DMS153 treated with DMSO at 0.1 percent for 48 hours (cell line): Measurements from ENCODE around the gene FNDC5.
"Not testable (repeated sequence)": the region's sequence is repeated elsewhere in the genome, so short reads cannot be mapped to it uniquely, and the experiment has no call there.

Experiments used
- DNase-seq: peaks from one replicate; lab custom pipeline; 2025; ENCODE audit not compliant: unreplicated experiment; lab: John Stamatoyannopoulos, UW

Gene FNDC5

DNA sequence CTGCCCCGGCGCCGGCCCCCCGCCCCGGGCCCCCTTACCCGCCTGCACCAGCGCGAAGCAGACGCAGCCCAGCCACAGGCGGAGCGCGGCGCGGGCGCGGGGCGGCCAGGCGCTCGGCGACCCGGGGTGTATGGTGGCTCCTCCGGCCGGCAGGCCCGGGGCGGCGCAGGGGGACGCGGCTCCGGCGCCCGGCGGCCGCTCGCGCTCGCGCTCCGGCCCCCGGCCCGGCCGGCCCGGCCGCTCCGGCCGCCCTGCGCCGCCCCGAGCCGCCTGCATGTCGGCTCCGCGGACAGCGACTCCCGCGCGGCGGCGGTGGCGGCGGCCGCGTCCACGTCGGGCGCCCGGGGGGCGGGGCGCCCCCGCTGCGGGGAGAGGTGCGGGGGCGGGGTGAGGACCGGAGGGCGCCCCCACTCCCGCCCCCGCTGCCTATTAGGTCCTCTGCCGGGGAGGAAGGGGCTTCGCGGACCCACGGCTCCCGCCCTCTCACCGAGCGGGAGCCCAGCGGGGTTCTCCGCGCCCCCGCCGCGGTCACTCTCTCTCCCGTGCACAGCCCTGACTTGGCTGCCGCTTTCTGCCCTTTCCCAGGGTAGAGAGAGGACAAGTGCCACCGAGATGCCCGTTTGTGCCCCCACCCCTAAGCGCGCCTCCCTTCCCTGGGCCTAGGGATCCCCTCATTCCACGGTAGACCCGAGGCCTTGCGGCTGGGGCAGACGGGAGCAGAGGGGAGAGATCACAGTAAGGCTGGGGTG is at the start of gene FNDC5:
Gene FNDC5, minus strand, starts transcription at position 298 of the 749 bp plus-strand sequence.
- peak; percentile 21 for DNase-seq

GRCh38 chr1:32919811-32920733 is 49.4 kb upstream of the FNDC5 start:
- no peak for DNase-seq

- no peak for DNase-seq
Measured at GRCh38 chr1:32918179-32918578, 47.5 kb upstream of the FNDC5 start.

- no peak for DNase-seq
Measured at GRCh38 chr1:32917521-32917920, 46.8 kb upstream of the FNDC5 start.

DNA sequence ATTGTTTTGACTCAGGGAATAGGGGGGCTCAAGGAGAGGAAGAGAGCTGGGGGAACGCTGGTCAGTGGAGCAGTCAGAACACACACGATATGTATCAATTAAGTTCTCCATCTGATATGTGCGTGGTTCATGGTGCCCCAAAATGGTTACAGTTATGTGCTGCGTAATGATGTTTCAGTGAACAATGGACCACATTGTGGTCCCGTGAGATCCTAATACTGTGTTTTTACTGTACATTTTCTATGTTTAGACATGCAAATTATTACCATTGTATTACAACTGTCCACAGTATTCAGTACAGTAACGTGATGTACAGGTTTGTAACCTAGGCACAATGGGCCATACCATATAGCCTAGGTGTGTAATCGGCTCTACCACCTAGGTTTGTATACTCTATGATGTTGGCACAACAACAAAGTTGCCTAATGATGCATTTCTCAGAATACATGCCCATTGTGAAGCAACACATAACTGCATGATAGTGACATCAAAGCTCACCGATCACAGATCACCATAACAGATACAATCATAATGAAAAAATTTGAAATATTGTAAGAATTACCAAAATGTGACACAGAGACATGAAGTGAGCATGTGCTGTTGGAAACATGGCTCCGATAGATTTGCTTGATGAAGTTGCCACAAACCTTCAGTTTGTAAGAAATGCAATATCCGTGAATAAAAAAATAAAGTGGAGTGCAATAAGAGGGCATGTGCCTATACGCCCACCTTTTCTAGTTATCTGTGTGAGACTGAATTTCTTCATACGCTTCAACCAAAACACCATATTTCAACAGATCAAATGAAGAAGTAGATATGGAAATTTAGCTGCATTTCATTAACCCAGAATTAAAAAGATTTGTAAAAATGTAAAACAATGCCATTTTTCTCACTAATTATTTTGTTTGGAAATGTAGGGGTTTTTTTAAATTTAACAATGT is 45.3 kb upstream of the FNDC5 start:
- no peak for DNase-seq

- DNase-seq, result no peak
Measured at GRCh38 chr1:32910319-32910718, 39.6 kb upstream of the FNDC5 start.

GRCh38 chr1:32907435-32907834 is 36.7 kb upstream of the FNDC5 start:
- DNase-seq, result no peak

DNA sequence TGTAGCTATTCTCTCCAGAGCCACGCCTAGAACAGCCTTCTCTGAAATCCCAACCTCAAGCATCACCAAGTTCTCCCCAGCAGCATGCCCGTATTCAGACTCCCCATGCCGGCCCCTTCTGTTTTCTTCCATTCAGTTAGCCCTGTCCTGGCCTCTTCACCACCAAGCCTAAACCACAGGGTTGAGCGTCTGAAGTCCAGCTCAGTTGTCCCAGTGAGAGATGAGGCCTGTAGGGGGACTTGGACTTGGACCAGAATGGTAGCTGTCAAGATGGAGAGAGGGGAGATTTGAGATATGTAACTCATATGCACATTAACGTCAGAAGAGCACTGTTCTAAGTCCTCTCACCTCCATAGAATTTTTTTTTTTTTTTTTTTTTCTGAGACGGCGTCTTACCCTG is 35.9 kb upstream of the FNDC5 start:
- no peak for DNase-seq

GRCh38 chr1:32905588-32905987 is 34.9 kb upstream of the FNDC5 start:
- not testable (repeated sequence) for DNase-seq

DNA sequence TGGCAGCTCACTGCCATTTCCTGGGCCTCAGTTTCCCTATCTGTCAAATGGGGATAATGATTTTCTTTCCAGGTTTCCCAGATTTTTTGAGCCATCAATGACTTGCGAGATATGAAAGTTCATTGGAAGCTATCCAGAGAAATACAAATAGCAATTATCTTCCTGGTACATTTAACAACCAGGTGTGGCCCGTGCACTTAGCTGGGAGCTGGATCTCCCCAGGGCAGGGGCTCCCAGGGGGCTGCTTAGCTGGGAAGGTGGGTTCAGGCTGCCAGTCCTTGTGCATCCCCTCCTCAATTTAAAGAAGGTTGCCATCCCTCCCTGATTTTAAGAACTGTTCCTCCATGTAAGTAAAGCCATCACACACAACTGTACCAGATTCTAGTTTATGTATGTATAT is 34.1 kb upstream of the FNDC5 start:
- DNase-seq, result no peak

GRCh38 chr1:32903991-32904785 is 33.5 kb upstream of the FNDC5 start:
- no peak for DNase-seq

DNA sequence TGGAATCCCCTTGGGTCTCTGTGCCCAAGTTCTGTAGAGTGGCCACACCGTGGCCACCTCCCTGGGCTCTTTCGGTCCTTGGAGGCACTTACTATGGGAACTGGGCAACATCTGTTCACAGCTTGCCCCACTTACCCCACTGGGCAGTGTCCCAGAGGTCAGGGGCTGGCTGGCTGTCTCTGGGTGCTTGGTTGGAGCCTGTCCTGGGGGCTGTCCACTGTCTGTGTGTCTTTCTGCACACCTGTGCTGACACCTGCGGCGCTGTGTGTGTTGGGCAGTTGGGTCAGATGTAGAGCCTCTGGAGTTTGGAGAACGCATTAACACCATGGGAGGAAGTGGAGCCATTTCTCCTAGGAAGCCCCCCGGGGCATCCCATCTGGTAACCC is 31.8 kb upstream of the FNDC5 start:
- DNase-seq, result no peak

DNA sequence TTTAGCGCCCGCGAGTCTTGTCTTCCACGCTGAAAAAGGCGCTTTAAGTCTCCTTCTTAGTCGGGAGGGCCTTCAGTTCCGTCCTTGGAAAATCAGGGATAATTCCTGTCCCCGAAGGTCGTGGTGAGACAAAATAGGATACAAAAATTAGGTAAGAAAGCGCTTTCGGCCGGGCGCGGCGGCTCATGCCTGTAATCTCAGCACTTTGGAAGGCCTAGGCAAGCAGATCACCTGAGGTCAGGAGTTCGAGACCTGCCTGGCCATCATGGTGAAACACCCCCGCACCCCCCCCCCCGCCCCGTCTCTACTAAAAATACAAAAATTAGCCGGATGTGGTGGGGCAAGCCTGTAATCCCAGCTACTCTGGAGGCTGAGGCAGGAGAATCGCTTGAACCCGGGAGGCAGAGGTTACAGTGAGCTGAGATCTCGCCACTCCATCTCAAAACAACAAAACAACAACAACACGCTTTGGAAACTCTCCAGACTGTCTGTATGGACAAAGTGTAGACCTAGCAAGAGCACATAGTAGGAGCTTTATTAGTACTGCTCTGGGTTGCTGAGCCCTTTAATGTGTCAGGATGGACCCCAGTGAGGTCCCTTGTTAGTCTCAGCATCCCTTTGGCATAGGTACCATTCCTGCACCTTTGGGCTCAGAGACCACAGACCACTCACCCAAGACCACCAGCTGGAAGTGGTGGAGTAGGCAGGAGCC is 31.3 kb upstream of the FNDC5 start:
- DNase-seq, result no peak

DNA sequence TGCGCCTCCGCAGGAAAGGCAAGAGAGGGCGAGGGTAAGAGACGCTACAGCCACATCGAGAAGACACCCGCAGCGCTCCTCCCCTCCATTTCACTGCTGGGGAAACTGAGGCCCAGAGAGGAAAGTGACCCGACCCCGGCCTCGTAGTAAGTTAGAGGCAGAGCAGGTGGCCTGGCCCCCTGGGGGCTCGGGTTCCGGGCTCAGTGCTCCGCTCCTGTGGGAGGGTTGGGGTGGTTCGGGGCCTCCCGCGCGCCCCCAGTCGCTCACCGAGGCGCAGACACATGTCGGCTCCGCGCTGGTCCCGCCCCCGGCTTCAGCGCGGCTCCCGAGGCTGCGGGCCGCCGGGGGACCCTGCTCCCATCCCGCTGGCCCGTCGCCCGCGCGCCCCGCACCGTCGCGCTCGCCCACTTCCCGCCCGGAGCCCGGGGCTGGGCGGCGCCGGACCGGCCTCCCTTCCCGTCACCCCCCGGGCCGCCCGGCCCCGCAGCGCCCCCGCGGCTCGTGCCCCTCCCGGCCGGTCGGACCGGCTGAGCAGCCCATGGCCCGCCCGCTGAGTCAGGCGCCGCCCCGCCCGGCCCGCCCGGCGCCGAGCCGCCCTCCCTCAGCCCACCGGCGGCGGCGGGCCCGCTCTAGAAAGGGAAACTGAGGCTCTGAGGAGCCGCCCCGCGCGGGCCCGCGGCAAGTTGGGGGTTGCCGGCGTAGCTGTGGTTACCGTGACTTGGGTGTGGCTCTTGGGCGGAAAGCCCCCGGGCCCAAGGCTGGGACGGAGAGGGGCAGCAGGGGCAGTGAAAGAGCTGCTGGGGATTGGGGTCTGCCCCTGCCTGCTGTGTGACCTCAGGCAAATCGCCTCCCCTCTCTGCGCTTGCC is 30.5 kb upstream of the FNDC5 start, which contains the start of gene TMEM54:
Gene TMEM54, minus strand, starts transcription at position 434 of the 867 bp plus-strand sequence. Its CDS starts 151 bp downstream, at position 283.
- no peak for DNase-seq

DNA sequence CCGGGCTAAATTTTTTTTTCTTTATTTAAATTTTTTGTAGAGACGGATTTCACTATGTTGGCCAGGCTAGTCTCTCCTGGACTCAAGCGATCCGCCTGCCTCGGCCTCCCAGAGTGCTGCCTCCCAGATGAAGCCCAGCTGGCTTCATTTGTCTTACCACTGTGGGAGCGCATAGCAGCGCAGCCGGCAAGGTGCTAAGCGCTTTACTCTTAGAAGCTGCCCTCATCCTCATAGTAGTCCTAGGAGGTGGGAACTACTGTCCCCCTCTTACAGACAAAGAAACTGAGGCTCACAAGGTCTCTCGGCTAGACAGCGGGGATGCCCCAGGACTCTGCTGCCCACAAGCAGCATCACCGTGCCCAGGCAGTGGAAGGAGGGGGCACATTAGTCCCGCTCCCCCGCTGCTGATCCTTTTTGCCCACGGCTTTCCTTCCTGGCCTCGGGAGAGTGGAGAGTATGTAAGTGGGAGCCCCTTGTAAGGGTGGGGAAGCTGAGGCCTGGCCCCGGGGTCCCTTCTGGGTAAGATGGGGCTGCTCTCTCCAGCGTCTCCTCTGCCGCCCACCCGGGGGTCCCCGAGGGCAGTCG is 29.8 kb upstream of the FNDC5 start:
- DNase-seq, result no peak

GRCh38 chr1:32899586-32900296 is 29.0 kb upstream of the FNDC5 start:
- no peak for DNase-seq

DNA sequence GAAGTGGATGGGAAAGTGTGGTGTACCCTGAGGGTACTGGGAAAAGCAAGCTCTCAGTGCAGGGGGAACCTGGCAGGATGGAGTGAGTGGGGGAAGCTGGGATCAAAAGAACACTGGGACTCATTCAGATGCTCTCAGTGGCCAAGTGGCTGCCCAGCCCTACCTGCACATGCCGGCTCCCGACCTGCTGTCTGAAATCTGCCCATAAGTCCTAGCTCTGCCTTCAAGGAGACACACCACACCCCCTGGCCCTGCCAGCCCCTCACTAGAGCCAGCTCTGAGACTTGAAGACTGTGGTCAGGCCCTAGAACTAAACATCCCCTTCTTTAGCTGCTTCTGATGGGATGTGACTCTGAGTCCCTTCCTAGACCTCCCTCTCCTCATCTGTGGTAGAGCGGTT is 28.2 kb upstream of the FNDC5 start:
- no peak for DNase-seq

DNA sequence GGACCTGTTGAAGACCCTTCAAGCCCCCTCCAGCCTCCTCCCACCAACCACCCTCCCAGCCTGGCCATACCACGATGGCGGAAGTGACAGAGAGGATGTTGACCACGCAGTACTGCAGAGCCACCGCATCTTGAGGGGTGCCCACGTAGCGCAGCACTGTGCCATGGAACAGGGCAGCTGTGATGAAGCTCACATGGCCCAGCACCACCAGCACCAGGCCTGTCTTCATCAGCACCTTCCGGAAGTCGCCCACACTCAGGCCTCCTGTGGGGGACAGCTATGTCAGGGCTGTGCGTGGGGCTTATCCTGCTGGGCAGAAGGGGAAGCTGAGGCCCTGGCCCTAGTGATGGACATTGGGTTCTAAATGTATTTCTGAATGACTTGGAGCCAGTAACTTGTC is 27.3 kb upstream of the FNDC5 start:
- DNase-seq, result no peak
